Measurements from ENCODE around the gene POLN. TPM values are rescaled to one million over a fixed set of nuclear protein-coding genes. Genes with fewer than 3 reads are reported as not detected.

POLN gene
- total RNA-seq, 2 experiments from 2014 or later = 4.0 to 4.4 TPM

DNA sequence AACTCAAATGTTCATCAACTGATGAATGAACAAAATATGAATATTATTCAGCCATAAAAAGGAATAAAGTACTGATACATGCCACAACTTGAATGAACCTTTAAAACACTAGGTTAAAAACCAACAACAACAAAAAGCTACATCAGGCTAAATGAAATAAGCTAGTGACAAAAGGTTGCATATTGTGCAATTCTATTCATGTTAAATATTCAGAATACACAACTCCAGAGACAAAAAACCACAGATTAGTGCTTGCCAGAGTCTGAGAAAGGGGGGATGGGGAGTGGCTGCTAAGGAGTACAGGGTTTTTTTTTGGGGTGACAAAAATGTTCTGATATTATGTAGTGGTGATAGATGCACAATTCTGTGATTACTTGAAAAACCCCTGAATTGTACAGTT, 58.5 kb downstream of the POLN start:
- no peaks in the 10 kb centered on the region for H3K36me3 ChIP-seq (ENCODE audit: insufficient read depth, low read length)
- H3K4me1 ChIP-seq (ENCODE audit: insufficient read depth, low read length, poor library complexity, severe bottlenecking) = no peaks in the 10 kb centered on the region
- peaks cover 15% of the 10 kb centered on the region for H3K9me3 ChIP-seq (ENCODE audit: low read length)
- TF ChIP-seq, protein P1, sequence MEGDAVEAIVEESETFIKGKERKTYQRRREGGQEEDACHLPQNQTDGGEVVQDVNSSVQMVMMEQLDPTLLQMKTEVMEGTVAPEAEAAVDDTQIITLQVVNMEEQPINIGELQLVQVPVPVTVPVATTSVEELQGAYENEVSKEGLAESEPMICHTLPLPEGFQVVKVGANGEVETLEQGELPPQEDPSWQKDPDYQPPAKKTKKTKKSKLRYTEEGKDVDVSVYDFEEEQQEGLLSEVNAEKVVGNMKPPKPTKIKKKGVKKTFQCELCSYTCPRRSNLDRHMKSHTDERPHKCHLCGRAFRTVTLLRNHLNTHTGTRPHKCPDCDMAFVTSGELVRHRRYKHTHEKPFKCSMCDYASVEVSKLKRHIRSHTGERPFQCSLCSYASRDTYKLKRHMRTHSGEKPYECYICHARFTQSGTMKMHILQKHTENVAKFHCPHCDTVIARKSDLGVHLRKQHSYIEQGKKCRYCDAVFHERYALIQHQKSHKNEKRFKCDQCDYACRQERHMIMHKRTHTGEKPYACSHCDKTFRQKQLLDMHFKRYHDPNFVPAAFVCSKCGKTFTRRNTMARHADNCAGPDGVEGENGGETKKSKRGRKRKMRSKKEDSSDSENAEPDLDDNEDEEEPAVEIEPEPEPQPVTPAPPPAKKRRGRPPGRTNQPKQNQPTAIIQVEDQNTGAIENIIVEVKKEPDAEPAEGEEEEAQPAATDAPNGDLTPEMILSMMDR (conservative IDR thresholded peaks at IDR 0.05; ENCODE audit: low read length) = no peak
- no peak for TF ChIP-seq EZH2phosphoT487 (IDR thresholded peaks at IDR 0.05; ENCODE audit: borderline replicate concordance, low read depth, low read length)
- BruUV-seq (replicated peaks) = no TSS peak
- no peaks in the 10 kb centered on the region for H3K9me2 ChIP-seq (ENCODE audit: insufficient read depth, low read length)
- H2AFZ ChIP-seq (ENCODE audit: low read length) = no peak overlapping the region
- H3K4me3 ChIP-seq (ENCODE audit: low read depth, low read length, poor library complexity, severe bottlenecking) = no peak overlapping the region
- H3K79me2 ChIP-seq (ENCODE audit: insufficient read depth, low read depth, low read length) = no peaks in the 10 kb centered on the region
- ChIA-PET CTCF (ENCODE audit: unreplicated experiment) (no interaction called here), POLR2A (no interaction called here)
- intact Hi-C loops (cut with micrococcal nuclease; ENCODE audit: unreplicated experiment) = no loop called here
- no peak overlapping the region for H3K4me2 ChIP-seq (ENCODE audit: low read length)
- no peak overlapping the region for H3K27ac ChIP-seq (ENCODE audit: low read depth, low read length, poor library complexity, severe bottlenecking)
- no peaks in the 10 kb centered on the region for H4K20me1 ChIP-seq (ENCODE audit: insufficient read depth, low read length)
- no peak for DNase-seq (ENCODE audit: low spot score)

DNA sequence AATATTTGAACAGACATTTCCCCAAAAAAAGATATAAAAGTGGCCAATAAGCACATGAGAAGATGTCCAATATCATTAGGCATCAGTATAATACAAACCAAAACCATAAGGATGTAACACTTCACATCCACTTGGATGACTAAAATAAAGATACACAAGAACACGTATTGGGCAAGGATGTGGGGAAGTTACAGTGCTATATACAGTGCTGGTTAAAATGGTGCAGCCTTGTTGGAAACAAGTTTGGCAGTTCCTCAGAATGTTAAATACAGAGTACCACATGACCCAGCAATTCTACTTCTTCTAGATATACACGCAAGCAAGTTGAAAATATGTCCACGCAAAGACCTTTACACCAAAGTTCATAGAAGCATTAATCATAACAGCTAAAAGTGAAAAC, 58.9 kb downstream of the POLN start:
- Histone ChIP-seq H2AFZ (ENCODE audit: low read length) (no peak overlapping the region), H3K4me2 (ENCODE audit: low read length) (no peak overlapping the region), H3K9me3 (ENCODE audit: low read length) (peaks cover 15% of the 10 kb centered on the region), H3K4me3 (ENCODE audit: low read depth, low read length, poor library complexity, severe bottlenecking) (no peak overlapping the region), H3K79me2 (ENCODE audit: insufficient read depth, low read depth, low read length) (no peaks in the 10 kb centered on the region), H3K27ac (ENCODE audit: low read depth, low read length, poor library complexity, severe bottlenecking) (no peak overlapping the region), H3K36me3 (ENCODE audit: insufficient read depth, low read length) (no peaks in the 10 kb centered on the region), H3K4me1 (ENCODE audit: insufficient read depth, low read length, poor library complexity, severe bottlenecking) (no peaks in the 10 kb centered on the region), H4K20me1 (ENCODE audit: insufficient read depth, low read length) (no peaks in the 10 kb centered on the region), H3K9me2 (ENCODE audit: insufficient read depth, low read length) (no peaks in the 10 kb centered on the region)
- intact Hi-C loops (cut with micrococcal nuclease; ENCODE audit: unreplicated experiment) = no loop called here
- no peak for TF ChIP-seq EZH2phosphoT487 (IDR thresholded peaks at IDR 0.05; ENCODE audit: borderline replicate concordance, low read depth, low read length)
- TF ChIP-seq, protein P1 (conservative IDR thresholded peaks at IDR 0.05; ENCODE audit: low read length) = no peak
- no peak for DNase-seq (ENCODE audit: low spot score)
- POLR2A ChIA-PET = no interaction called here
- CTCF ChIA-PET (ENCODE audit: unreplicated experiment) = no interaction called here
- no TSS peak for BruUV-seq (replicated peaks)

DNA sequence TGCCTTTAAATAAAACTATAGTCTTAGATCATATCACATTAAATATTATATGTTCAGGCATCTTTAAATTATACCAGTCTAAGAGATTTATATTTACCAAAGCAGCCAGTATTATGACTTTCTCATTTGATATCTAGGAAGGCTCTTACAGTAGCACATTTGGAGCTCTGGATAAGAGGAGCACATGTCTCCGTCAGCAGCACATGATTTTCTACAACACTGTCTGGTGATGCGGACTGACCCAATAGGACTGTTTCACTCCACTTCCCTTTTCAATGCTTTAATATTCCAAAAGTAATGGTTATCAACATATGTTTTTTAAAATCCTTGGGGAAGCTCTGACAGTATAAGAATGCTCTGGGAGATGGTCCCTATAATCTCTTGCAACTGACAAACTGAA, 61.5 kb downstream of the POLN start:
- Histone ChIP-seq H3K36me3 (ENCODE audit: insufficient read depth, low read length) (no peaks in the 10 kb centered on the region), H3K4me1 (ENCODE audit: insufficient read depth, low read length, poor library complexity, severe bottlenecking) (no peaks in the 10 kb centered on the region), H3K9me3 (ENCODE audit: low read length) (0 out of 2 replicates have a peak, but pooled peaks cover 5% of the 10 kb centered on the region), H3K4me3 (ENCODE audit: low read depth, low read length, poor library complexity, severe bottlenecking) (no peak overlapping the region), H3K4me2 (ENCODE audit: low read length) (no peak overlapping the region), H4K20me1 (ENCODE audit: insufficient read depth, low read length) (no peaks in the 10 kb centered on the region), H3K79me2 (ENCODE audit: insufficient read depth, low read depth, low read length) (no peaks in the 10 kb centered on the region), H2AFZ (ENCODE audit: low read length) (no peak overlapping the region), H3K27ac (ENCODE audit: low read depth, low read length, poor library complexity, severe bottlenecking) (no peak overlapping the region), H3K9me2 (ENCODE audit: insufficient read depth, low read length) (no peaks in the 10 kb centered on the region)
- POLR2A ChIA-PET = interaction anchor here (0.6 kb wide), 2 partner anchors 29 to 217 kb away, joined by 5 read pairs; no protein-coding TSS in a partner anchor
- no TSS peak for BruUV-seq (replicated peaks)
- intact Hi-C loops (cut with micrococcal nuclease; ENCODE audit: unreplicated experiment) = no loop called here
- CTCF ChIA-PET (ENCODE audit: unreplicated experiment) = no interaction called here
- no peak for TF ChIP-seq EZH2phosphoT487 (IDR thresholded peaks at IDR 0.05; ENCODE audit: borderline replicate concordance, low read depth, low read length)
- no peak for DNase-seq (ENCODE audit: low spot score)

Data from OCI-LY7 (cell line).